Activated CD4-positive, alpha-beta memory T cell treated with anti-CD3 and anti-CD28 coated beads for 36 hours (primary cell): ENCODE results near the gene ADARB1. TPM values are rescaled to one million over a fixed set of nuclear protein-coding genes. Genes with fewer than 3 reads are reported as not detected.
A peak's percentile ranks its signal among the peaks of the same experiment; 100 is the strongest.

Experiments used
- CTCF ChIA-PET: fragments of 350-600 bp; sonication (Branson Sonifier 250); formaldehyde crosslinking; loops from one replicate; lab custom pipeline; 2021; ENCODE audit warnings: antibody characterized with exemption, inconsistent platforms; lab: Charles Lee
- POLR2A ChIA-PET: fragments of 350-600 bp; sonication (Branson Sonifier 250); formaldehyde crosslinking; loops from one replicate; lab custom pipeline; 2021; ENCODE audit warnings: antibody characterized with exemption; lab: Charles Lee
- DNase-seq: peaks from one replicate; pipeline ENCODE4 v3.0.0-alpha.2; 2020
- H3K27ac Mint-ChIP-seq: one replicate; pipeline ENCODE4 v1.8.0; 2021; ENCODE audit warnings: mixed read lengths
- H3K27me3 Mint-ChIP-seq: one replicate; pipeline ENCODE4 v1.8.0; 2021; ENCODE audit warnings: mixed read lengths
- H3K36me3 Mint-ChIP-seq: one replicate; pipeline ENCODE4 v1.8.0; 2021; ENCODE audit warnings: mixed read lengths
- H3K4me1 Mint-ChIP-seq: one replicate; pipeline ENCODE4 v1.8.0; 2021; ENCODE audit warnings: low read depth, mixed read lengths
- H3K4me3 Mint-ChIP-seq: one replicate; pipeline ENCODE4 v1.8.0; 2021; ENCODE audit warnings: mild to moderate bottlenecking, mixed read lengths
- H3K9me3 Mint-ChIP-seq: one replicate; pipeline ENCODE4 v1.8.0; 2021; ENCODE audit warnings: mixed read lengths
- intact Hi-C: fragments of 100-400 bp; cut with micrococcal nuclease; formaldehyde crosslinking; loops from one replicate; pipeline ENCODE4 v1.15.1; 2023
- total RNA-seq, 2 experiments: library from RNA; stranded (reverse); gene quantifications; one replicate each; pipeline ENCODE4 v1.2.3, GENCODE V29; 2021

The ADARB1 gene
- total RNA-seq, 2 experiments from 2014 or later: 37.6 to 40.6 TPM

DNA sequence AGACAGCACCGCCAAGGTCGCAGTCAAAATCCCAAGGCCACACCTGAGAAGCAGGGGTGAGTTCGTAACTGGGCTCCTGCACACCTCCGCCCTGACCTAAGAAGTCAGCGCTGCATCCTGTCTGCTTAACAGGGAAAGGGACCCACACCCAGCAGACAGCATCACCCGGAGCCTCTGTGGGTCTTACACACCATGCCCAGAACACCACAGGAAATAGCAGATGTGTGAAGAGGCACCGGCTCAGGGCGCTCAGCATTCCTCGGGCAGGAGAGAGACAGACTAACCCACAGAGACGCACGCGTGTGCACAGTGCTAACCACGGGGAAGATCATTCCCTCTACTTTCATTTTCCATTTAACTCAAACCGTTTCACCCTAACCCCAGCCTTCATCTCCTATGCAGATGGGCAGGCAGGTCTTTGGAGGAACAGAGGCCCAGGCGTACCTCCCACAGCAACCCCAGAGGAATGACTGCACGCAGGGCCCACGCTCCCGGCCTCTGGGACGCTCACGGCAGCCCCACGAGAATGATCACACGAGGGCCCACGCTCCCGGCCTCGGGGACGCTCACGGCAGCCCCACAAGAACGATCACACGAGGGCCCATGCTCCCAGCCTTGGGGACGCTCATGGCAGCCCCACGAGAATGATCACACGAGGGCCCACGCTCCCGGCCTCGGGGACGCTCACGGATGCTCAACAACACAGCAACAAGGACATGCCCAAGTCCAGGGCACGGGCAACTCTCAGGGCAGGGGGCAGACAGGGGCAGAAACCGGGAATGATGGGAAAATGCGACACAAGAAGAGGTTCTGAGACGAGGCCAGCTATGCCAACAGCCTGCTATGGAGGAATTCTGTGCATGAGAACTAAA lies 192.4 kb downstream of the ADARB1 start:
- intact Hi-C loops: no loop called here
- no peak overlapping the region for H3K4me3 Mint-ChIP-seq
- CTCF ChIA-PET: interaction anchor here (1.0 kb wide), 1 partner anchor 130 kb away, joined by 3 read pairs; no protein-coding TSS in a partner anchor
- peak overlapping the region; percentile 52 for H3K27ac Mint-ChIP-seq
- H3K4me1 Mint-ChIP-seq: peaks cover 18% of the 10 kb centered on the region
- H3K27me3 Mint-ChIP-seq: no peaks in the 10 kb centered on the region
- peak; percentile 57 for DNase-seq
- H3K36me3 Mint-ChIP-seq: peaks cover 25% of the 10 kb centered on the region
- H3K9me3 Mint-ChIP-seq: no peaks in the 10 kb centered on the region
- POLR2A ChIA-PET: no interaction called here

DNA sequence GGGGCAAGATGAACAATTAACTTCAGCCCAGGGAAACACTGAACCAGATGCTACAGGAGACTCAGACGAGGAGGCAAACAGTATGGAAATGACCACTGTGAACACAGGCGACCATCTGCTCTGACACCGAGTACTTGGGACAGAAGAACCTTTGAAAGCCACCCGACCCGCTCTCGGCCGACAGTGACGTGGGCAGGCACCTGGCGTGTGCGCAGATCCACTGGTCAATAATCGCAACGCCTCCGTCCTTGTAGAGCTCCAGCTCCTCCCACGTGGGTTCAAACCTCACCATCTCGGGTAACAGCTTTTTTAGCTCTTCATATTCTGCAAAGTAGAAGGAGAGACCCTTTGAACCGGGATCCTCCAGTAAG lies 193.0 kb downstream of the ADARB1 start:
- POLR2A ChIA-PET: no interaction called here
- CTCF ChIA-PET: interaction anchor here (1.0 kb wide), 1 partner anchor 131 kb away, joined by 3 read pairs; no protein-coding TSS in a partner anchor
- H3K4me3 Mint-ChIP-seq: no peak overlapping the region
- no peaks in the 10 kb centered on the region for H3K27me3 Mint-ChIP-seq
- intact Hi-C loops: no loop called here
- H3K27ac Mint-ChIP-seq: no peak overlapping the region
- DNase-seq: peak; percentile 6
- H3K36me3 Mint-ChIP-seq: peaks cover 25% of the 10 kb centered on the region
- peaks cover 18% of the 10 kb centered on the region for H3K4me1 Mint-ChIP-seq
- H3K9me3 Mint-ChIP-seq: no peaks in the 10 kb centered on the region

DNA sequence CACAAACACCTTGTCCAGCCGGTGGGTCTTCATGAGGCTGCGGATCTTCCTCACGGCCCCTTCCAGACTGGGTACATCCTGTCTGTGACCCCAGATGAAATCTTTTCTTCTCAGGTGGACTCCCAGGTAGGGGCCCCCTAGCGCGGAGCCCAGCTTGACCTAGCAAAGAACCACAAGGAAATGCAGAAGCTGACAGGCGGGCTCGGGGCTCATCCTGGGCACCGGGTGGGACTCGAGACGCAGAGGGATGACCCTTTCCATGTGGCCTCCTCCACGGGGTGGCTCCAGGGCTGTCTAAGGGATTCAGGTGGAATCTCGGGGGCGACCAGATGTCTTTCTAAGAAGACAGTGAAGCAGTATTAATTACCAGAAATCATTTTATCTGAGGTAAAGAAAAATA lies 195.5 kb downstream of the ADARB1 start:
- peak; percentile 7 for DNase-seq
- H3K9me3 Mint-ChIP-seq: no peaks in the 10 kb centered on the region
- H3K36me3 Mint-ChIP-seq: peaks cover 21% of the 10 kb centered on the region
- H3K27me3 Mint-ChIP-seq: no peaks in the 10 kb centered on the region
- intact Hi-C loops: no loop called here
- no peak overlapping the region for H3K27ac Mint-ChIP-seq
- peaks cover 18% of the 10 kb centered on the region for H3K4me1 Mint-ChIP-seq
- no peak overlapping the region for H3K4me3 Mint-ChIP-seq
- POLR2A ChIA-PET: no interaction called here
- CTCF ChIA-PET: interaction anchor here (0.6 to 1.5 kb wide), 3 partner anchors 132 to 683 kb away, joined by 3 to 8 read pairs (median 3); no protein-coding TSS in a partner anchor

DNA sequence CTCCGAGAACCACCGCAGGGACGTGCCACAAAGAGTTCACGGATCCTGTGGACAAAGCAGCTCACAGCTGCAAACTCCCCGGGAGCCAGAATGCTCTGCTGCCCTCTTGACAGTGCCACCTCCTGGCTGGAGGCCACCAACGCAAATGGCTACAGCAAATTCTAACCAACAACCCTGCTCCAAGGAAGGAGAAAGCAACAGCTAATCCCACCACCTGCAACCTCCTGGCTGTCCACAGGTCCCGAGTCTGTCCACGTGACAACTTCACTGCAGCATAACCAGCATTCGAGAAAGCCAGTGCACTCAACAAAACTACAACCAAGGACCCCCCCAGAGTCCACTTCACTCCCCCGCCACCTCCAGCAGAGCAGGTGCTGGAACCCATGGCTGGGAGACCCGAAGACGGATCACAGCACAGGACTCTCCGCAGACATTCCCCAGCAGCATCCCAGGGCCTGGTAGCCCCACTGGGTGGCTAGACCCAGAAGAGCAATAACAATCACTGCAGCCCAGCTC lies 196.0 kb downstream of the ADARB1 start:
- H3K4me3 Mint-ChIP-seq: no peak overlapping the region
- ChIA-PET CTCF (interaction anchor here (0.6 to 1.6 kb wide), 4 partner anchors 16 to 134 kb away, joined by 3 to 8 read pairs (median 3); no protein-coding TSS in a partner anchor), POLR2A (no interaction called here)
- peaks cover 20% of the 10 kb centered on the region for H3K36me3 Mint-ChIP-seq
- intact Hi-C loops: no loop called here
- no peak overlapping the region for H3K27ac Mint-ChIP-seq
- H3K9me3 Mint-ChIP-seq: no peaks in the 10 kb centered on the region
- peak; percentile 21 for DNase-seq
- no peaks in the 10 kb centered on the region for H3K27me3 Mint-ChIP-seq
- peaks cover 18% of the 10 kb centered on the region for H3K4me1 Mint-ChIP-seq

Other genes starting within 250 kb of the ADARB1 start
- gene PTTG1IP, start 200.9 kb upstream of the ADARB1 start, total RNA-seq: 10 to 100 TPM; 43.0 to 44.4 TPM
- 100 to 1,000 TPM; 242 to 247 TPM for gene ITGB2, start 153.7 kb upstream of the ADARB1 start, total RNA-seq
- gene SLX9, start 134.6 kb upstream of the ADARB1 start, total RNA-seq: 10 to 100 TPM; 60.7 to 64.6 TPM
- 10 to 100 TPM; 14.3 TPM for gene POFUT2, start 213.3 kb downstream of the ADARB1 start, total RNA-seq